IPS-NIHi7 (cell line): ENCODE results near the gene ADRA2B.

Experiments
- DNase-seq: peaks from one replicate; pipeline ENCODE4 v3.0.0; 2012; ENCODE audit warnings: mixed read lengths; ENCODE audit errors: extremely low spot score

ADRA2B gene

DNA sequence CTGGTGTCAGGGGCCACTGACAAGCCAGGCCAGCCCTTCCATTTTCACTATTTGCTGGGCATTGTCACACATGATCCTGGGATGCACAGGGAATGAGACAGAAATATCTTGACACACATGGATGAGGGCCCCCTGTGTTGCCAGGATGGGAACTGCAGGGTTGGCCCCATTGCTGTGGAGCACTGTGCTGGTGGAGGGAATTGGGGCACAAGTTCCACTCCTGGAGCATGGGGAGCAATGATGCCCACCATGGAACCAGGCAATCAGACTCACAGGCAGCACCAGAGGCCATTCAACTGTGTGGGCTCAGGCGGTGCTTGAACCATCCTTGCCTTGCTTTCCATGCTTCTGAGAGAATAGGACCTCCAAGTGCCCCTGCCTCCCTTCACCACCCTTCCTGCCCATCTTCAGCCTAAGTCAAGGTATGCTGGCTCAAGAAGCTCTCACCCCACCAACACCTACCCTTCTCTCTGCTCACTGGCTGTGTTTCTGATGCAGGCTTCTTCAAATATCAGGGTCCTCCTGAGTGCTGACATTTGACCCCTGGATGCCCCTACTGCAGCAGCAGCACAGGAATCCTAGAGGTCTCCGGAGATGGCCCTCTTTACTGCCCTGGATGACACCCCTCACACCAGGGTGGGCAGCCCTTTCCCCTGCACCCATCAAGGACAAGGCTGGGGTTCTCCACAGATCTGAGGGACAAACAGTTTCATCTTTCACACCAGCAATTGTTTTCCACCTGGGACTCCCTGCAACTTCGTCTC, 11.0 kb downstream of the ADRA2B start:
- DNase-seq = no peak

DNA sequence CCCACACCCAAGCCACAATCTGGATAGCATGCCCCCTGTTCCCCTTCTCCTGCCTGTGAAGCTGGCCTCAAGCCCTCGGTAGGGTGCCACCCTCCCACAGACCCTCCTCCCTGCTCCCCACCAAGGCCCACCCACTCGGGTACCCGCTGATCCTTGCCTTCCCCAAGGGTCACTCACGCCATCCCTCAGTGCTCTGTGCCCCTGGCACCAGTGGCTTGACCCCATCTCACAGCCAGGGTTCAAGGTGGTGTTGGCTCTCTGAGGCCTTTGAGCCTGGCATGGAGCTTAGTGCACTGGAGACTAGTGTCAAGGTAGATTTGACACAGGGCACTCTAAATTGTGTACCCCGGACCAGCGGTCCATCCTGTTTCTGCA, 11.9 kb downstream of the ADRA2B start:
- DNase-seq = no peak

DNA sequence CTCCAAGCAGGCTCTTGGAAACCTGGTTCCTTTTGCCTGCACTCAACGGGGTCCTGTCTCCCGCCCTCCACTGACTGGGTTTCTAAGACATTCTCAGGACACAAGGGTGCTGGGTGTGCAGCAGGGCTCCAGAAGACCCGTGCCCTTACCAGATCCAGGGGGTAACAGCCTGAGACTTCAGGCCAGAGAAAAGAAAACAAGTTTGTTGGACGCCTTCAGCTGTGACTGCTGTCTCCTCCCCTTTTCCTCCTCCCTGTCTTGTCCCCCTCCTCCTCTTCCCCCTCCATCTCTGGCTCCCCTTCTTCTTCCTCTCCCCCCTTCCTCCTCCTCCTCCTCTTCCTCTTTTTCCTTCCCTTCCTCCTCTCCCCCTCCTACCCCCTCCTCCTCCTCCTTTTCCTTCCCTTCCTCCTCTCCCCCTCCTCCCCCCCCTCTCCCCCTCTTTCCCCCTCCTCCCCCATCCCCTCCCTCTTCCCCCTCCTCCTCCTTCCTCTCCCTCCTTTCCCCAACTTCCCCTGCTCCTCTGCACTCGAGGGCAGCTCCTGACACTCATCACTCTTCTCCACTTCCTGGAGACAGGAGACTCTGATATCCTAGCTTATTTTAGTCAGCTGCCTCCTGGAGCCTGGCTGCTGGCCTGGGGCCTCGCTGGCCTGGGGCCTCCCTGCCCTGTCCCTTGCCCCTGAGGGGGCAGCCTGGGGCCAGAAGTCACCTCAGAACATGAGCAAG, 12.4 kb downstream of the ADRA2B start:
- DNase-seq = no peak

DNA sequence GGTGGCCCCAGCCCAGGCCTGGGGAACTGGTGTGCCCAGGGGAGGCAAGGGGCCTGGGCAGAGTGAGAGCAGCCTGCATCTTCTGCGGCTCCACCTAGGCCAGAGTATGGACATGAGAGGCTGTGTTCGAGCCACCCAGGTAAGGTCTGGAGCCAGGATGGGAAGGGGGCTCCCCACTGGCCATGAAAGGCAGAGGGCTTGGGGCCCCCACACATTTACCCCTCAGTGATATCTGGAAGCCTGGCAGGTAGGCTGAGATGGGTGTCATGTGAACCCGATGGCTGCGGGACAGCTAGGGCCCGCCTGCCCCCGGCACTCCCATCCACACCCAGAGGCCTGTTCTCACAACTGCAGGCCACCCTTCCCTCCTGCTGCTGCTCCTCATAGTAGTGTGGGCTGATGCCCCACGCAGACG, 13.2 kb downstream of the ADRA2B start:
- no peak for DNase-seq

- DNase-seq = no peak
Measured at GRCh38 chr2:96102596-96103186, 13.7 kb downstream of the ADRA2B start.

- no peak for DNase-seq
Measured at GRCh38 chr2:96100893-96101304, 15.5 kb downstream of the ADRA2B start.

- DNase-seq = peak; percentile 4
Measured at GRCh38 chr2:96099861-96100798, 16.2 kb downstream of the ADRA2B start.

GRCh38 chr2:96098900-96099590, 17.3 kb downstream of the ADRA2B start:
- peak; percentile 5 for DNase-seq

DNA sequence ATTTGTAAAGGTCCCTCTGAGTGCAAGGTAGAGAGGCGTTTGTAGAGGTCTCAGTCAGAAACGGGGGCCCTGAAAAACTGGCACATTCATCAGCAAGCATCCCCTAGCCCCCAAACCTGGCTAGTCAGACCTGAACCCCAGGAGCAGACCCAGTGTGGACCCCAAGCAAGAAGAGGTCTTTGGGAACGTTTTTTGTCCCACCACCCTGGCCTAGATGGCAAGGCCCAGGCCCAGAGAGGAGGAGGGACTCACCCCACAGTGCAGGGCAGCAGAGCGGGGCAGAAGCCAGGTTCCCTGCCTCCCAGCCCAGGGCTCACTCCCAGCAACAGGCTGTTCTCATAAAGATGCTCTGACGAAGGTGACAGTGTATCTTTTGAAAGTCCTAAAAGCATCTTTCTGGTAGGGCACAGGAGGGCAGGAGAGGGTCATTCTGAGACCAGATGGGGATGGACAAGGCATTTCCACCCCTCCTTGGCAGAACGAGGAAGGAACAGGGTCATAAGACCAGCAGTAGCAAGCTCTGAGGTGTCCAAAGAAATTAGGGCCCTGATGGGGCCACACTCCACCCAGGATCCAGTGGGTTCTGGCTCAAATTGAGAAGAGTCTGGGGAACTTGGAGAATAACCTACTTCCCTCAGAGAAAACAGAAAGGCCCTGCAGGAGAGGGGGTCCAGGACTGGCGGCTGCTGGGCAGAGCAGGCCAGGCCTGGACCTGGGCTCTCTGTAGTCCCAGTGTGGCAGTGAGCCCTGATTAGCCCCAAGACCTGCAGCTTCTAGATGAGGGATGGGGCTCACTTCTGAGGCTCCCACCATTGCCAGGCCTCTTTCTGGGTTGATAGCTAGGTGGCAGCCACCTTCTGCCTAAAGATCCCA, 18.2 kb downstream of the ADRA2B start:
- peak; percentile 10 for DNase-seq

DNA sequence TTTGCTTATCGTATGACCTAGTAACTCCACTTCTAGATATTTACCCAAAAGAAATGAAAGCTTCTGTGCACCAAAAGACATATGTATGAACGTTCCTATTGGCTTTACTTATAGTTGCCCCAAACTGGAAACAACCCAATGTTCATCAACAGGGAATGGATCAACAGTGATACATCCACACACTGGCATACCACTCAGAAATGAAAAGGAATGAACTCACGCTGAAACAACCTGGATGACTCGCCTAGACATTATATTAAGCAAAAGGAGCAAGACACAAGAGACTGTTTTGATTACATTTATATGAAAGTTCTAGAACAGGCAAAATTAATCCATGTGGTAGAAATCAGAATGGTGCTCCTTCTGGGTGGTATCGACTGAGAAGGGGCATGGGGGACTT, 18.9 kb downstream of the ADRA2B start:
- DNase-seq = no peak

- DNase-seq = no peak
Measured at GRCh38 chr2:96095116-96095636, 21.2 kb downstream of the ADRA2B start.

DNA sequence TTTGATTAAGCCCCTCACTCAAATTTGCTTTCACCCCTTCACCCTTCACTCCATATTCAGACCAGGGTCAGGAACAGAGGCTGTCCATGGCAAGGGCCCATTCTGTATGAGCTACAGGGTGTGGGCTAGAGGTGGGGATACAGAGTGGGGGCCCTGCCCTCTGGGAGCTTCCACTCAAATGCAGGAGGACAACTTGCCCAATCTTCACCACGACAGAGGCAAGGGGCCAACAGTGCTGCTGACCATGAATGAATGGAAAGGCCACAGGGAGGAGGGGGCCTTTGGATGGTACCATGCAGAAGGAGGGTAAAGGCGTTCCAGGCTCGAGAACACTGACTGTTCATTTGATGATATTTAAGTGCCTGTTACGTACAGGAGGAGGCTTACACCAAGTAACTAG, 22.8 kb downstream of the ADRA2B start:
- no peak for DNase-seq

- DNase-seq = no peak
Measured at GRCh38 chr2:96092951-96093350, 23.4 kb downstream of the ADRA2B start.

- peak; percentile 5 for DNase-seq
Measured at GRCh38 chr2:96092573-96092877, 23.8 kb downstream of the ADRA2B start.

GRCh38 chr2:96091711-96092572, 24.4 kb downstream of the ADRA2B start:
- DNase-seq = peak; percentile 43

DNA sequence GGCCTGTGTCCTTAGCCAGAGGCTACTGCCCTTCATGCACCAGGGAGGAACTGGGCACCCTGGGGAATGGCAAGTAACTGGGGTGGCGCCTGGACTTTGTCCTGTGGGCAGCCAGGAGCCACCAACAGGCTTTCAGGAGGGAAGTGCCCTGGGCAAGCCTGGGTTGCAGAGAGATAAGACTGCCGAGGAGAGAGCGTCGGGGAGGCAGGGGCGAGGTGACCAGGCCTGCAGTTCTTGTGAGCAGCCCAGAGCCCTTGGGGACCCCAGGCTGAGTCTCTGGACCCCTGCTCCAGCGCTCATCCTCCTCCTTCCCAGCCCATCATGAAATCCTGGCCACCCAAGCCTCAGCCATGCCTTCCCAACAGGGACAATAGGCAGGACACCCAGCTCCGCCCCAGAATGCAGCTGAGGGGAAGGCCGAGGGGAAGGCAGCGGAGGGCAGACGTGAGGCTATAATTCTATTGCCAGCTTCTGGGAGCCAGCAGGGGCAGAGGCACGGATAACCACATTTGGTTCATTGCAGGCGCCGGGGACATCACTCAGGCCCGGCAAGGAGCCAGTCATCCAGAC, 25.1 kb downstream of the ADRA2B start:
- DNase-seq = peak; percentile 11

GRCh38 chr2:96090196-96090926, 26.0 kb downstream of the ADRA2B start:
- DNase-seq = no peak
